GM21526 (cell line): ENCODE measurements around the gene NBEAL1.
"Not testable (repeated sequence)": the region's sequence is repeated elsewhere in the genome, so short reads cannot be mapped to it uniquely, and the experiment has no call there.

Experiments used
- ATAC-seq: cut with Tn5 transposase; IDR thresholded peaks from one replicate; pipeline ENCODE4 v1.9.1; 2021; ENCODE audit warnings: moderate library complexity; ENCODE audit not compliant: unreplicated experiment, low FRiP score

The NBEAL1 gene

DNA sequence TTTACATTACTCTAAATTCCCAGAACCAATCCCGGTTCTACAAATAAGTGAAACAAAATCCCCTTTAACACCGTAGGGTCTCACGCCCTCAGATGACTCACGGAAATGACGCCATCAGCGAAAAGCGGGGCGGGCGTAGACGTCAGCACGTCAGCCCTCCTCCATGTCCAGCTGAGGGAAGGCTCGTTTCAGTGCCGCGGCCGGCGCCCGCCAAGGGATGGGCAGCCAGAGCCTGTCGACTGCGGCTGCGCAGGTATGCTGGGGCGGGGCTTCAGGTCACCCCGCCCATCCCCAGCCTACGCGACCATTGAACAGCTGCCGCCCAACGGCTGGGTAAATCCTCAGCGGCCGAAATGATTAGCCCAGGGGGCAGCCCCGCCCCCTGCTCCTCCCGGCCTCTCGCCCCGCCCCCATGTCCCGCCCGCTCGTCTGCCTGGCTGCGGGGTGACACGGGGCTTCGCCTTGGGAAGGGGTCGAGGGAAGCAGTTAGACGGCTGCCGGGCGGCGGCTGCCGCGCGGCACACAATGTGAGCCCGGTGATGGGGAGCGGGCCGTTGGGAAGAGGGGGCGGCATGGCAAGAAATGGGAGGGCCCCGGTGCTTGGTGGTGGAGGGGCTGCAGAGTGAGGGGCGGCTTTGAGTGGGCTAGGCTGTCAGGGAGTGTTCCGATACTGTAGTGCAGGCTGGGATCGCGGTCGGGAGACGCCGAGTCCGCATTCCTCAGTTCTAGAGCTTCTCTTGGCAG is at the start of gene NBEAL1:
Gene NBEAL1 (plus strand): TSS at position 420 of the 744 bp plus-strand sequence. CDS start 1,510 bp downstream, outside the sequence.
- peak; percentile 97 for ATAC-seq

DNA sequence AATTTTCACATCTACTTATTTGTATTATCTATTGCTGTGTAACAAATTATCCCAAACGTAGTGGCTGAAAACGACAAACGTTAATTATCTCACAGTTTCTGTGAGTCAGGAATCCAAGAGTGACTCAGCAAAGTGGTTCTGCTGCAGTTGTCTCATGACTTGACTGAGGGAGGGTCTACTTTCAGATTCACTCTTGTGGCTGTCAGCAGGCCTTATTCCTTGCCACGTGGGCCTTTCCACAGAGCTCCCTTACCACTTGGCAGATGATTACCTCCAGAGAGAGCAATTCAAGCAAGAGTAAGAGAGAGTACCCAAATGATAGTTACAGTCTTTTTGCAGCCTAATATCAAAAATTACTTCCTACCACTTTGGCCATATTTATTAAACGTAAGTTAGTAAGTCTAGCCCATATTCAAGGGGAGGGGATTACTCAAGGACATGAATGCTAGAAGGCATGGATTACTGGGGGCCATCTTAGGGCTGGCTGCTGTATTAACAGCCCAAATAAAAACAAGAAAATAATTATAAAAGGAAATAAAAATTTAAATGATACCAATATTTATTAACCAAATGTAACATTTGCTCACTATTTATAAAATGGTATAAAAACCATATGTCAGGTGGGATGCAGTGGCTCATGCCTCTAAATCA is 48.7 kb upstream of the NBEAL1 start:
- peak; percentile 65 for ATAC-seq

DNA sequence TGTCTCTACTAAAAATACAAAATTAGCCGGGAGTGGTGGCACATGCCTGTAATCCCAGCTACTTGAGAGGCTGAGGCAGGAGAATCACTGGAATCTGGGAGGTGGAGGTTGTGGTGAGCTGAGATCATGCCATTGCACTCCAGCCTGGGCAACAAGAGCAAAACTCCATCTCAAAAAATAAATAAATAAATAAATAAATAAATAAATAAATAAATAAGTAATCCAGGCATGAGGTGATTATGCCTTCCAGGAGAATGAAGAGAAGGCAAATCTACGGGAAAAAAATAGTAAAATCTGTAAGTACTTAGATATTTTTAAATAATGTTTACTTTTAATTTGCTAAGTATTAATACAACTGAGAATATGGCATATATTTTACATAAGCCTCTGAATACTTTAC is 45.3 kb upstream of the NBEAL1 start:
- ATAC-seq = not testable (repeated sequence)

DNA sequence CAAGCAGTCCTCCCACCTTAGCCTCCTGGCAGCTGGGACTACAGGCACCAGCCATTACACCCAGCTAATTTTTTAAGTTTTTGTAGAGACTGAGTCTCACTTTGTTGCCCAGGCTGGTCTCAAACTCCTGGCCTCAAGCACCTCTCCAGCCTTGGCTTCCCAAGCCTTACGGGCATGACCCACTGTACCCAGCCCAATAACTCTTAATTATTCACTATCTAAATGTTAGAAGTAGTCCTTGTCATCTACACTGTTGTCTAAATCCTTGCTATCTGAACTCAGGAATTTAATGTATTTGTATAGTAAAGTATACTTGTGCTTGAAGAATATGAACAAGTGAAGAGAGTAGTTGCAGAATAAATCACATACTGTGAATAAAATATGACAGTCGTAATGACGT is 37.9 kb upstream of the NBEAL1 start:
- ATAC-seq = no peak

DNA sequence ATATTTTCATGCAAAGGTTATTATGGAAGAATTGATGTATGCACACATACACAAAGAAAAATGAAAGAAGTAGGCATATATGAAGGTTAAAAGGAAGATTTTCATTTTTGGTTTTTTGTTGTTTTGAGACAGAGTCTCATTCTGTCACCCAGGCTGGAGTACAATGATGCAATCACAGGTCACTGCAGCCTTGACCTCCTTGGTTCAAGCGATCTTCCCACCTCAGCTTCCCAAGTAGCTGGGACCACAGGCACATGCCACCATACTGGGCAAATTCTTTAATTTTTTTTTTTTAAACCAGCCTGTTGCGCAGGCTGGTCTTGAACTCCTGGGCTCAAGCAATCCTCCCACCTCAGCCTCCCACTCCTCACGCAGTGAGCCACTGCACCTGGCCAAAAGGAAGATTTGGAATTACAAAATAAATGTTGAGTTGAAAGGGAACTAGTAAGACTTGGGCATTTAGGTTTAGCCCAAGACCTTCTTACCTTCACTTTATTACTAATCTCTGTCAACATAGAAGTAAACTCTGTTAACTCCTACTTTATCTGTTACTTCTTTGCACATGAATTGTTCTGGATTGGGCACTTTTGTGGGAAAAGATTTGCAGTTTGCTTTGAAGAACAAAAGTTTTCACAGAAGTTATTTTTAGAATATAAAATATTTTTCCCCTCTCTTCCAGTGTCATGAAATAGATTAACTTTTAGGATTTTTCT is 31.7 kb upstream of the NBEAL1 start:
- no peak for ATAC-seq

DNA sequence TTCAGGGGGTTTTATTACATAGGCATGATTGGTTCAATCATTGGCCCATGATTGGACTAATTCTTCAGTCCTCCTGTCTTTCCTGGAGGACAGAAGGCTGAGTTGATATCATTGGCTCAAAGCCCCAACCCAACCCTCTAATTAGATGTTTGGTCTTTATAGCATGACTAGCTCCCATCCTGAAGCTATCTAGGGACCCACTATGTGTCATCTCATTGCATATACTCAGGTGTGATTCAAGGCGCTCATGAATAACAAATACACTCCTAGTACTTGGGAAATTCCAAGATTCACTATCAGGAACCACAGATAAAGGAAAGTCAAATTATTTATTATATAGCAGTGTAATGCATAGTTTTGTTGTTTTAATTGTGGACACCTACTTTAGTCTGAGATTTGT is 24.9 kb upstream of the NBEAL1 start:
- ATAC-seq = no peak

DNA sequence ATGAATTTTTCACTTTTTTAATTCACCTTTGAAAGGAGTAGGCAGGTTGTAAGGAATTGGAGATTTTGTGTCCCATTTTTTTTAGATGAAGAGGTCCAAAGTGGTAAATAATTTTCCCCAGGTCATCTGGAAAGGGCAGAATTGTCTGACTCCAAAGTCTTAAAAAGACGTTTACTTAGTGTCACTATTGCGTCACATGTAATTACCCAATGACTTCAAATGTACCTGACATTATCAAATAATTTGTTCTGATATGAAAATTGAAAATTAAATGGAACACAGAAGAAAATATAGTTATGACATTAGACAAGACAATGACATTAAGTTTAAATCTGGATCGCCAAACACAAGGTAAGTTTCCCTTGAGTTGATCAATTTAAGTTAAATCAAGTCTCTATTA is 24.2 kb upstream of the NBEAL1 start:
- ATAC-seq = no peak

DNA sequence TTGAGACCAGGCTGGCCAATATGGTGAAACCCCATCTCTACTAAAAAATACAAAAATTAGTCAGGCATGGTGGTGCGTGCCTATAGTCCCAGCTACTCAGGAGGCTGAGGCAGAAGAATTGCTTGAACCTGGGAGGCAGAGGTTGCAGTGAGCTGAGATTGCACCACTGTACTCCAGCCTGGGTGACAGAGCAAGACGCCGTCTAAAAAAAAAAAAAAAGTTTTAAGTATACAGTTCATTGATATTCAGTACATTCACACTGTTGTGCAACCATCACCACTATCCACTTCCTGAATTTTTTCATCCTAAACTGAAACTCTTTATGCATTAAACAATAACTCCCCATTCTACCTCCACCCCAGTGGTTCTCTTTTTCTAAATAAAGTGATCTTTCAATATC is 17.6 kb upstream of the NBEAL1 start:
- not testable (repeated sequence) for ATAC-seq

DNA sequence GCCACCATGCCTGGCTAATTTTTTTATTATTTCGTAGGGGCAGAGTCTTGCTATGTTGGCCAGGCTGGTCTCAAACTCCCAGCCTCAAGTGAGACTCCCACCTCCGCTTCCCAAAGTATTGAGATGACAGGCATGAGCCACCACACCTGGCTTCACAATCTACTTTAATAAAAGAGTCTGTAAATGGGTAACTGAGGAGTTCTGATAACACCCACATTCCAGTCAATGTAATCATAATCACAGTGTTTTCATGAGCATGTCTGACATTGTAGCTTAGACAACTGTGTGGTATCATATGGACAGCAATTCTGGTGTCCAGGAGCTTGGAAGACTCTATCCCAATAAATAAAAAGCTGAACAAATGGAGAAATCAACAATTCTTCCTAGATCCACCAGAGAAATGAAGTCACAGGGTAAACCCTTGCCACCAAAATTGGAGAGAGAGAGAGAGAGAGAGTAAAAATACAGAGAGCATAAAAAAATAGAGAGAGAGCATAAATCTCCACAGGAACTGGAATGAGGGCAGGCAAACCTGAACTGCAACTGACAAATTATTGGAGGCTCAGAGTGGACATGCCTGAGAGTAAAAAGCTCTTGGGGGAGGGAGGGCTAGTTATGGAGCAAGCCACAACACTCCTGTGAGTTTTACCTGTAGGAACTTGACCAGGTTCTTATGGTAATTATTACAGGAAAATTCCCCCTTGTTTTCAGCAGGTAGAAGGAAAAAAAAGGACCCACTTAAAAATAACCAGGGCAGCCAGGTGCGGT is 12.4 kb upstream of the NBEAL1 start:
- no peak for ATAC-seq

DNA sequence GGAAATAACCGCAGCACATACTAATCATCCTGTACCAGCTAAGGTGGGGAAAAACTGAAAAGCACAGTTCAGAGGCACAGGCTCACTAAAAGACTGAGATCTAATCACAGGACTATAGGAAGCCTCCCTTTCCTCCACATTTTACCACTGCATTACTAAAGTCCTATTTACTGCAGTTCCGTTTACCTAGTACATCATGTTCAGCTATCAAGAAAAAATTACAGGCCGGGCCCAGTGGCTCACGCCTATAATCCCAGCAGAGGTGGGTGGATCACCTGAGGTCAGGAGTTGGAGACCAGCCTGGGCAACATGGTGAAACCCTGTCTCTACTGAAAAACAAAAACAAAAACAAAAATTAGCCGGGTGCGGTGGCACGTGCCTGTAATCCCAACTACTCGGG is 11.0 kb upstream of the NBEAL1 start:
- ATAC-seq = no peak

DNA sequence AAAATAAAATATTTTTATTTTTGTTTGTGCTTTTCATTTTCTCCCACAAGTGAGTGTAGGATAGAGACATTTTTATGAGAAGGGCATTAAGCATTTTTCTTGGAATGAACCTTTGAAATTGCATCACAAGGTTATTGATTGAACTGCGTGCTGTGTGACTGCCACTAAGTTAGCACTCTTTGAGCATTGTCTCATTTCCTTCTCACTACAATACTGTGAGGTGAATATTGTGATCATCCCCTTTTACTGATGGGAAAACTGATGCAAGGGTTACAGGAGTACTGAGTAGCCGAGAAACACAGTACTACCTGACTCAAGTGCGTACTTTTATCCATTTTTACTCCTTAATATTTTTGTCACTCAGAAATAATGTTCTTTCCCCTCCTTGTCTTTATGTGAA is 2.0 kb downstream of the NBEAL1 start:
- no peak for ATAC-seq

DNA sequence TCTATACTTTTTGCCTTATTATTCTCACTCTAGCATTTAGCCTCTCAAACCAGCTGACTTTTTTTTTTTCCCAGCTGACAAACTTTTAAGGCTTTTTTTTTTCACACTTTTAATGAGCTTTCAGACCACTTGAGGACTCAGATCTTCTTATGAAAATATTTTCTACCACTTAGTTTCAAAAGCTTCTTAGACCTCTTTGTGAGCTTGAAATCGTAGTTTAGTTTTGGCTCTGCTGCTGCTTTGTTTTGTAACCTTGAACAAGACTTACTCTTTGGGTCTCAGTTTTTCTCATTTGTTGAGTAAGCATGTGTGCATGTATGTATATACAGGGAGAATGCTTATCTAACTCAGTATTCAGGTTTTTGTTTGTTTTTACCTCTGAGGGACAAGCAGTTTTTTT is 3.5 kb downstream of the NBEAL1 start:
- no peak for ATAC-seq

DNA sequence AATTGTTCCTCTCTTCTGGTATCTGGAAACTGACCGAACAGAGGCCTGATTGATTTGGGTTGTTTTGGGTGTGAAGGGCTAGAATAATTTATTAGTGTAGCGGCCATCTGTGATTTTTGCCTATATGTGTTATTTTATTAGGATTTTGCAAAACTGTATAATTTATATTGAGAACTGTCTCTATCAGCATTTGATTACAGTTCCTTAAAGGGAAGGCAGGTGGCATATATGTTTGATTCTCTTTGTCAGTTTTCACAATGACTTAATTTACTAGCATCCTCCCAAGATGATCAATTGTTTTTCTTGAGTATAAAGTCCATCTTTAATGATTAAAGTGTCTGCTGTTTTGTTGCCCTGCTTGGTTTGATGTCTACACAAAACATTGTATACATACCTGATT is 4.5 kb downstream of the NBEAL1 start:
- ATAC-seq = no peak

DNA sequence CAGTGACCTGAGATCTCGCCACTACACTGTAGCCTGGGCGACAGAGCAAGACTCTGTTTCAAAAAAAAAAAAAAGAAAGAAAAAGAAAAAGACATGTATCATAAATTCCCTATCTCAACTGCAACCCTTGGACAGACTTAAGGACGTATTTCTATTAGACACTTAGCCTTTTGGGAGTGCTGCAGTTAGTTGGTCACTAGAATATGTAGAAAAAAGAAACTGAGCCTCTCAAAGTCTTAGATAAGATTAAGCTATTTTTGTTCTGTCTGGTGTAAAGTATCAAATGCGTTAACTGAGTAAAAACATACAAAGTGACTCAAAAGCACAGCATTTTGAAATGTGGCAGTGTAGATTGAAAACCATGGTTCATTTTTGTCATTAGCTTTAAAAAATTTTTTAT is 7.3 kb downstream of the NBEAL1 start:
- ATAC-seq = no peak

DNA sequence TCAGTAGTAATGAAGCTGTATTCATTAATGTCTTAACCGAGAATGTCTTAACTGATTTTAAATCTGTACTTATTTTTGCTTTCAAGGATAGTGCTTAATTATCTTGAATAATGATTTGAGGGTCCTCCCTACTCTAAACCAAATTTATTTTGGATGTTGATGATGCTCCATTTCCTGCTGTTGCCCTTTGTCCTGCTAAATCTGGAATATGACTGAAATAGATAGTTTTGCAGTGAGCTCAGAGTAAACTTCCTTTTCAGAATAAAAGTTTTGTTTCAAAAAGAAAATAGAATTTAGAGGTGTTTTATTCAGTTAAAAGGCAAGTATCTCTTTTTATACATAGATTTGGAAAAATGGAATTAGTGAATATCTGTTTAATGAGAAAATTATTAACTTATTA is 8.1 kb downstream of the NBEAL1 start:
- ATAC-seq = no peak

DNA sequence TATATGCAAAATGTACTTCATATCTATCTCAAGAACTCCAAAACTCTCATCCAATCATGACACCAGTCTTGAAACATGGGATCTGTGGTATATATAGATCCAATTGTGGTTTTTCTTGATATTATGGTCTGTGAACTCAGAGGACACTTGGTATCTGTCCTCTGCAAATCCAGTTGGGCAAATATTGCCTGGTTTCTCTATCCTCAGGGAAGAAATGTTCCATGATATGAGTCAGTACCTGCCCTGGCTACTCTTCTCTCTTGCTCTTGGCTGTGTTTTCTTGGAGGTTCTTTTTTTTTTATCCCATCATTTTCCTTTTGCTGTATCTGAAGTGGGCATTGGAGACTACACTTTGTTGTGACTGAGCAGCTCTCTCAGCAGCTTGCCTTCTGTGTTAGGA is 10.9 kb downstream of the NBEAL1 start:
- no peak for ATAC-seq

DNA sequence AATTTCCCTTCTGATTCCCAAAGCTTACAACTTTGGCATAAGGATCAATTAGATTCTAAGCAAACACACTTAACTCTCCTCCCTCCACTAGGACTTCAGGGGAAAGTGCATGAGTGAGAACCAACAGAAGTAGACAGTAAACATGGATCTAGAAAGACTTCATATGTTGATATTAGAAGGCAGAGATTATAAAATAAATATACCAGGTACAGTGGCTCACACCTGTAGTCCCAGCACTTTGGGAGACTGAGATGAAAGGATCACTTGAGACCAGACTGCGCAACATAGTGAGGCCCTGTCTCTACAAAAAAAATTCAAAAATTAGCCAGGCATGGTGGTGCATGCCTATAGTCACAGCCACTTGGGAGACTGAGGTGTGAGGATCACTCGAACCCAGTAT is 15.9 kb downstream of the NBEAL1 start:
- ATAC-seq = no peak

DNA sequence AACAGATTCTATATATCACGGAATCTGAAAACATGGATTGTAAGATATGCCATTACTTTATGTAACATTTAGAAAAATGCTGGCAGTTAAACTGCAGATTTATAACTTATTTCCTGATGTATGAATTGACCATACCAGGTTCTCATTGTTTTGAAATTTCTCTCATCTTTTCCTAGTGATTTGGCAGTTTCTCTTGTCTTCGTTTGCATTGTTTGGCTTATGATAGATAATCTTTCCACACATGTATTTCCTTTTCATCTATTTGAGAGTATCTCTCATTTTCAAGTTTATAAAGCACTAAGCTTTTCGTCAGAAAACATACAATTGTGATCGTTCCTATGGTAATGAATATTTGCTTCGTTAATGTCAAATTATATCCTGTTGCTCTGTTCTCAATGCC is 16.3 kb downstream of the NBEAL1 start:
- ATAC-seq = no peak

DNA sequence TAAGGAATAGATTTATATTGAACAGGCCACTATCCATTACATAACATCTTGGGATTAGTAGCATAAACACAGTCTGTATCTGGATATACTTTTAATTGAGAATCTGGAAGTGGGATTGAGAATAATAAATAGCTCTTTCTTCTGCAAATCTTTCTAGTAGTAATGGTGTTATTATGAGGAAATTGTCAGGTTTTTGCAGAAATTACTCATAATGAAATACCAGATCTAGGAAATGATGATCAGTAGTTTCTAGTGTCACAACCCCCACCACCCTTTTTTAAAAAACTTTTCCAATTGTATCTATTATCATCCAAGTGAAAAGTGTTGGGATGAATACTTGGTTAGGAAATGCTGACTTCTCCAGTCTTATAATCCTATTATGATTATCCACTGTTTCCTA is 18.7 kb downstream of the NBEAL1 start:
- no peak for ATAC-seq

DNA sequence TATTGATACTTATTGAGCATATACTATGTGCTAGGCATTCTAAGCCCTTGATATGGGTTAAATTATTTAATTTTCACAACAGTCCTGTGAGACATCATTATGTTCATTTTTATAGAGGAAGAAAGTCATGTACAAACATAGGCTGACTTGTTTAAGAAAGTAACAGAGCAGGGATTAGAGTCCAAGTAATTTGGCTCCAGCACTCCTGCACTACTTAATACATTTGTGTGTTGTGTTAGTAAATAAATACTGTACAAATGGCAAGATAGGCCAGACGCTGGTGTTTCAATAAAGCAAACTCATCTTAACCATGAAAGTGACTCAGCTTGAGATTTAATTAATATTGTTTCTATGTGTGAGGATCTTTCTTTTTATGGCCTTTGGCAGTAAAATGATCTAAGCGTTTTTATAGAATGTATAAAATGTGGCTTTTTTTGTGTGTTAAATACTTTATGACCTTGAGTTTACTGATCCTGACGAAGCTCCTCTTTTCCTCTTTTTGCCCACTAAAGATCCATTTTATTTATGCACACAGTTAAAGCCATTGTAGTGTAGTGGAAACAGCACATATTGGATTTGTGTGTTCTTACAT is 21.3 kb downstream of the NBEAL1 start:
- no peak for ATAC-seq

DNA sequence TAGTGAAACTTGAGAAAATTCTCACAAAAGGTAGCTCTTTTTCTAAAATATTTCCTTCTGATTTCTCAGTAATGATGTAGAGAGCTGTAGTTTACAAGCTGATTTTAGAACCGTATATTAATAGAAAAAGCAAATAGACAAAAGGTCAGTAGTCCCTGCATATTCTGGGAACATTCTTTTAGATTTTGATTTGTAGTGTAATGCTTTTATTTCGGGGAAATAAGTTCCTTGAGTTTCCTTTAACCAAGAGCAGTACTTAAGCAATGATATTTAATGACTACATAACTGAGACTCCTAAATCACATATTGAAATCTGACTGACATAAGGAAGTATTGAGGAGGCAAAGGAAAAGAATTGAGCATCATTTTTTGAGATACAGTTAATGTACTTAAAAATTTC is 22.4 kb downstream of the NBEAL1 start:
- ATAC-seq = no peak
